Mesothelial cell of epicardium (in vitro differentiated cells): Measurements from ENCODE around the gene TOMM5. TPM values are rescaled to one million over a fixed set of nuclear protein-coding genes. Genes with fewer than 3 reads are reported as not detected.
A peak's percentile ranks its signal among the peaks of the same experiment; 100 is the strongest.

Experiments used
- DNase-seq, 2 experiments: peaks; one replicate each; pipeline ENCODE4 v3.0.0; 2021; ENCODE audit warnings: low spot score in 2 of 2; ENCODE audit not compliant: unreplicated experiment in 2 of 2
- H3K27ac Mint-ChIP-seq: 2 replicates; pipeline ENCODE4 v1.8.0; 2021; ENCODE audit warnings: mixed read lengths
- H3K27me3 Mint-ChIP-seq: 2 replicates; pipeline ENCODE4 v1.8.0; 2021; ENCODE audit warnings: low read depth, mixed read lengths
- H3K36me3 Mint-ChIP-seq: 2 replicates; pipeline ENCODE4 v1.8.0; 2021; ENCODE audit warnings: mixed read lengths
- H3K4me1 Mint-ChIP-seq: 2 replicates; pipeline ENCODE4 v1.8.0; 2021; ENCODE audit warnings: mixed read lengths
- H3K4me3 Mint-ChIP-seq: 2 replicates; pipeline ENCODE4 v1.8.0; 2021; ENCODE audit warnings: mild to moderate bottlenecking, moderate library complexity, mixed read lengths
- H3K9me3 Mint-ChIP-seq: 2 replicates; pipeline ENCODE4 v1.8.0; 2021; ENCODE audit warnings: mixed read lengths
- total RNA-seq: library from RNA; stranded (reverse); gene quantifications from 3 replicates; pipeline ENCODE4 v1.2.1, GENCODE V29; 2021
- TF ChIP-seq, protein P1 (sequence below): fragments of 200-600 bp; sonication (generic); IDR thresholded peaks from one replicate; pipeline ENCODE4 v1.5.0; 2021; ENCODE audit warnings: antibody characterized with exemption; ENCODE audit not compliant: unreplicated experiment

TOMM5 gene
- total RNA-seq, 1 donor from 2014 or later, result 83.4 TPM

DNA sequence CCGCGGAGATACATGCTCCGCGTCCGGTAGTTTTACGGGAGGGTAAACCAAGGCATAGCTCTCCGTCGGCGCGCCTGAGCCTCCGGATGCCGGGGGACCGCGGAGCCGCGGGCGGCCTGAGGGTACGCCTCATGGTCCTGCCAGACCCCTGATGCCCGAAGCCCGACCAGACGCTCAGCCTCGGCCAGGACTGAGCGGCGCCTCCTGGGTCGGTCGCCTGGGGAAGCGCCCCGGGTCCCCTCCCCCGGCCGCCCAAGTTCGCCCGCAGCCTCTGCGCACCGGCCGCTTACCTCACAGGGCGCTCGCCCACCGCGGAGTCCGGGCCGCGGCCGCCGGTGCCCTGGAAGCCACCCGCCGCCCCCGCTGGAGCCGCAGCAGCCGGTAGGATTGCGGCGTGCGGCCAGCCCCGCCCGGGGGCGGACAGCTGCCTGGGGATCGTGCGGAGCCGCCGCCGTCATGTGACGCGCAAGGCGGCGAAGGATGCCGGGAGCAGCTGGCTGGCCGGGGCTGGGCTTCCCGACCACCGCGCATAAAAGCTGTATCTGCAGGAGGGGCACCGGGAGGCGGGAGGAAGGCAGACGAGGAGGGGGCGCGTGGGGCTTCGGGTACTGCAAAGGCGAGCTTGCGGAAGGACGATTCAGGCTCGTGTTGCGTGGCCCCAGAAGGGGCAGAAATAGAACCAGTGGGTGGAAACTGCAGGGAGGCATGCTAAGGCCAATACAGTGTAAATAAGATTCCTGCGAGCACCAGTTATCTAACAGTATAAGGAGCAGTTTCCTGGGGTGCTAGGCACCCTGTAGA lies 16.3 kb downstream of the TOMM5 start, which contains the start of gene FBXO10:
Gene FBXO10 (minus strand): TSS at position 460 of the 801 bp plus-strand sequence. CDS start 34,612 bp downstream, outside the sequence.
- peaks cover 31% of the 10 kb centered on the region for H3K4me1 Mint-ChIP-seq
- peak within 1 kb of the TSS; percentile 93 for H3K27ac Mint-ChIP-seq

DNA sequence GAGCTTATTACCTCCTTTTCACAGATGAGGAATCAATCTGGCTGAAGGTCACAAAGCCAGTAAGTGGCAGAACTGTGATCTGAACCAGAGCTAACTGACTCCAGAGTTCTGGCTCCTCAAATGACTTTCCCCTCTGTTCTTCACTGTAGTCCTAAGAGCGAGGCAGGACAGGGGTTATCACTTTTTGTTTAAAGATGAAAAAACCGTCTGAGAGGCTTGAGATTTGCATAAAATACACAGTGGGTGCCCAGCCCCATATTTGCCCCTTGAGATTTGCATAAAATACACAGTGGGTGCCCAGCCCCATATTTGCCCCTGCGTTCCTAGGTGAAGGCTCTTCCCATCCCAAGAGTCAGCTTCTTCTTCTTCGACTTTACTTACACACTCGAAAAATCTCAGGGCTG lies 16.9 kb downstream of the TOMM5 start:
- Mint-ChIP-seq H3K36me3 (no peaks in the 10 kb centered on the region), H3K4me1 (peaks cover 31% of the 10 kb centered on the region), H3K9me3 (no peaks in the 10 kb centered on the region), H3K27me3 (no peaks in the 10 kb centered on the region), H3K4me3 (peak overlapping the region; percentile 81), H3K27ac (peak overlapping the region; percentile 80)
- no peak for DNase-seq
- TF ChIP-seq, protein P1, sequence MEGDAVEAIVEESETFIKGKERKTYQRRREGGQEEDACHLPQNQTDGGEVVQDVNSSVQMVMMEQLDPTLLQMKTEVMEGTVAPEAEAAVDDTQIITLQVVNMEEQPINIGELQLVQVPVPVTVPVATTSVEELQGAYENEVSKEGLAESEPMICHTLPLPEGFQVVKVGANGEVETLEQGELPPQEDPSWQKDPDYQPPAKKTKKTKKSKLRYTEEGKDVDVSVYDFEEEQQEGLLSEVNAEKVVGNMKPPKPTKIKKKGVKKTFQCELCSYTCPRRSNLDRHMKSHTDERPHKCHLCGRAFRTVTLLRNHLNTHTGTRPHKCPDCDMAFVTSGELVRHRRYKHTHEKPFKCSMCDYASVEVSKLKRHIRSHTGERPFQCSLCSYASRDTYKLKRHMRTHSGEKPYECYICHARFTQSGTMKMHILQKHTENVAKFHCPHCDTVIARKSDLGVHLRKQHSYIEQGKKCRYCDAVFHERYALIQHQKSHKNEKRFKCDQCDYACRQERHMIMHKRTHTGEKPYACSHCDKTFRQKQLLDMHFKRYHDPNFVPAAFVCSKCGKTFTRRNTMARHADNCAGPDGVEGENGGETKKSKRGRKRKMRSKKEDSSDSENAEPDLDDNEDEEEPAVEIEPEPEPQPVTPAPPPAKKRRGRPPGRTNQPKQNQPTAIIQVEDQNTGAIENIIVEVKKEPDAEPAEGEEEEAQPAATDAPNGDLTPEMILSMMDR, result no peak

More for the DNA sequence above, 16.3 kb downstream of the TOMM5 start, which contains the start of gene FBXO10:
- peak; percentile 60 to 82 for DNase-seq
- TF ChIP-seq, protein P1, result no peak
- Mint-ChIP-seq H3K27me3 (no peaks in the 10 kb centered on the region), H3K4me3 (peak within 1 kb of the TSS; percentile 84), H3K36me3 (no peaks in the 10 kb centered on the region), H3K9me3 (no peaks in the 10 kb centered on the region)

DNA sequence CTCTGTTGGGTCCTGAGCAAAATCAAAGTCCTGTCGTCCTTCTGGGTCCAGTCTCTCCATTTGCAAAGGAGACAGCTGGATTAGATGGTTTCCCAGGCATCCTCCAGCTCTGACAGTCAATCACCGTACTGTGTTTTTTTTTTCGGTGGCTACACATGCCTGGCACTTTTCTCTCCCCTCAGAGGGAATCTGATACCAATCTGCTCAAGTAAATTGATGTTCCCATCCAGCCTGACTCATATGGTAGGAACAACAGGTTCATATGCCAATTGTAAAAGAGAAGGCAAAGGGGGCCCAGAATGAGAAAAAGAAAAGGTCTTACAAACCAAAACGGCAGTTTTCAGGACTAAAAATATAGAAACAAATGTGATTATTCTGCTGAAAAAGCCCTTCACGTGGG lies 17.4 kb downstream of the TOMM5 start:
- Mint-ChIP-seq H3K4me1 (peaks cover 31% of the 10 kb centered on the region), H3K27ac (peak overlapping the region; percentile 66), H3K27me3 (no peaks in the 10 kb centered on the region), H3K36me3 (no peaks in the 10 kb centered on the region), H3K4me3 (peak overlapping the region; percentile 81), H3K9me3 (no peaks in the 10 kb centered on the region)
- no peak for DNase-seq
- TF ChIP-seq, protein P1, result no peak

DNA sequence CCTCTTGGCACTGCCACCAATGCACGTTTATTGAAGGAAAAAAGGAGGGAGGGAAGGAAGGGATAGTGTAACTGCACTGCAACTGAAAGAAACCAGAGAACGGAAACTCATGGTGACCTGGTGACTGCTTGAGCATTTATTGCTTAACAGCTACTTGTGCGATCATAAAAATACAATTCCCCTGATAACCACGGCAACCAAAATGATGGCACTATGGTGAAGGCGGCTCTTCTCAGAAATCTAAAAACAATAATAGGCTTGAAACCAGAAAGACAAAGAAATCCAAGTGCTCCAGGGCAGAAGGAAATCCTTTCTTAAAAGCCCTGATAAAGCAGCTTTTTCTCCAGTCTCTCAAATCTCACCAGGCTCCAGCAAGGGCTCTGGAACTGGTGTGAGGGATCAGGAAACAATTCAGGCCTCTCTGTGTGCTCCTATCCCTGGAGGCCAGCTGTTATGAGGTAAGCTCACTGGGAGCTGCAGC lies 18.1 kb downstream of the TOMM5 start:
- Mint-ChIP-seq H3K36me3 (no peaks in the 10 kb centered on the region), H3K4me1 (peaks cover 31% of the 10 kb centered on the region), H3K9me3 (no peaks in the 10 kb centered on the region), H3K4me3 (peak overlapping the region; percentile 45), H3K27ac (peak overlapping the region; percentile 89), H3K27me3 (no peaks in the 10 kb centered on the region)
- DNase-seq, result no peak
- TF ChIP-seq, protein P1, result no peak

DNA sequence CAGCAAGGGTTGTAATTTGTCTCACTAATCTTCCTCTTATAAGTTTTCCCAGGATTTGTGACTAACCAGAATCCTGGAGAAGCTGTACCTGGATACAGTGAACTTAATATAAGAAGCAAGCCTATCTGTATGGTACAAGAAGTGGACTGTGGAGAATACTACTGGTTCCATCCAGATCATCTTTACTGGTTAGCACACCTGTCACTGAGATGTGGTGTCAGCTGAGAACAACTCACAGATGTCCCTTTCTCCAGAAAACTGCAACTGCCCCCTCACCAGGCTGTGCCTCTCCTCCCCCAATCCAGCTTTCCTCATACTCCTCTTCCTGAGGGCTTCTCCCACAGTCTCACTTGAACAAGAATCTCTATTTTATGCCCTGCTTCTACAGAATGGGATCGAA lies 21.1 kb downstream of the TOMM5 start:
- Mint-ChIP-seq H3K27ac (no peak overlapping the region), H3K4me1 (peaks cover 25% of the 10 kb centered on the region), H3K27me3 (no peaks in the 10 kb centered on the region), H3K4me3 (no peak overlapping the region), H3K36me3 (no peaks in the 10 kb centered on the region), H3K9me3 (no peaks in the 10 kb centered on the region)
- TF ChIP-seq, protein P1, result no peak
- DNase-seq, result no peak
